ENCODE results near the gene GPLD1.

GRCh38 chr6:24430086-24430485, 59.3 kb downstream of the GPLD1 start:
- no peak for TF ChIP-seq CTCF (IDR thresholded peaks at IDR 0.05)
- TF ChIP-seq POLR2A (IDR thresholded peaks at IDR 0.05) = no peak

Data from right lobe of liver (tissue), 4 donors.